ENCODE data around the gene TMEM44.

GRCh38 chr3:194657439-194657838 is 24.2 kb upstream of the TMEM44 start:
- no peak for TF ChIP-seq CTCF (tag by site-specific recombination; IDR thresholded peaks at IDR 0.05)
- no peak for TF ChIP-seq REST (tag by site-specific recombination; IDR thresholded peaks at IDR 0.05)
- no peak for TF ChIP-seq TCF7L2 (IDR thresholded peaks at IDR 0.05; ENCODE audit: borderline replicate concordance, low read depth, low read length)
- no peak for TF ChIP-seq ZNF488 (tag by site-specific recombination; IDR thresholded peaks at IDR 0.05)
- no peak for TF ChIP-seq ZNF133 (tag by site-specific recombination; IDR thresholded peaks at IDR 0.05)
- no peak for TF ChIP-seq SALL2 (tag by site-specific recombination; IDR thresholded peaks at IDR 0.05; ENCODE audit: borderline replicate concordance)
- no peak for TF ChIP-seq ZBTB10 (tag by site-specific recombination; IDR thresholded peaks at IDR 0.05)
- TF ChIP-seq PRDM10 (tag by site-specific recombination; IDR thresholded peaks at IDR 0.05) = no peak
- no peak for TF ChIP-seq YY1 (tag by site-specific recombination; IDR thresholded peaks at IDR 0.05)
- TF ChIP-seq ATF2 (tag by site-specific recombination; IDR thresholded peaks at IDR 0.05; ENCODE audit: low read depth) = no peak

Measured in HEK293 (cell line).